ENCODE results near the gene XYLT2. TPM values are rescaled to one million over a fixed set of nuclear protein-coding genes. Genes with fewer than 3 reads are reported as not detected.

XYLT2 gene
- total and polyA plus RNA-seq, 2 donors (not counting 3 experiments of a cell fraction or from before 2014, with no cell fraction given) = 19.1 to 26.6 TPM

- Histone ChIP-seq H4K20me1 (replicated peaks; ENCODE audit: control insufficient read depth, extremely low read depth, insufficient read depth, low read length) (no peaks in the 10 kb centered on the region), H3K4me2 (ENCODE audit: insufficient read depth, low read length) (no peak overlapping the region), H2AFZ (ENCODE audit: low read depth, low read length) (no peak overlapping the region), H3K4me3 (replicated peaks in 1 of 3; ENCODE audit: insufficient read depth in 1 of 3, low read depth in 1 of 3, low read length in 3 of 3) (no peak overlapping the region), H3K9ac (replicated peaks; ENCODE audit: extremely low read depth, insufficient read depth, low read length) (no peak overlapping the region), H3K9me3 (replicated peaks; ENCODE audit: control insufficient read depth, insufficient read depth, low read length) (no peaks in the 10 kb centered on the region), H3K27ac (ENCODE audit: insufficient read depth, low read depth, low read length) (no peak overlapping the region), H3K27me3 (ENCODE audit: control insufficient read depth in 2 of 2, insufficient read depth in 2 of 2, low read length in 2 of 2) (no peaks in the 10 kb centered on the region), H3K36me3 (ENCODE audit: control insufficient read depth in 2 of 2, extremely low read depth in 1 of 2, insufficient read depth in 2 of 2, low read length in 2 of 2) (peaks cover 3 to 39% of the 10 kb centered on the region in 2 experiments), H3K79me2 (ENCODE audit: control insufficient read depth, insufficient read depth, low read length) (no peaks in the 10 kb centered on the region), H3K9me1 (replicated peaks; ENCODE audit: control insufficient read depth, extremely low read depth, insufficient read depth, low read length) (no peaks in the 10 kb centered on the region), H3K4me1 (ENCODE audit: control insufficient read depth, extremely low read depth, insufficient read depth, low read length) (no peaks in the 10 kb centered on the region)
- TF ChIP-seq POLR2AphosphoS5 (IDR thresholded peaks at IDR 0.05; ENCODE audit: insufficient read depth, low read depth, low read length) (no peak), EZH2 (IDR thresholded peaks at IDR 0.05; ENCODE audit: borderline replicate concordance, low read depth, low read length, severe bottlenecking) (no peak), MAX (IDR thresholded peaks at IDR 0.05; ENCODE audit: insufficient read depth, insufficient read length) (no peak), GATA2 (IDR thresholded peaks at IDR 0.05; ENCODE audit: insufficient read depth, insufficient read length, low read depth, low read length) (no peak), JUN (IDR thresholded peaks at IDR 0.05; ENCODE audit: borderline replicate concordance, insufficient read depth, insufficient read length, low read depth) (no peak), CTCF (IDR thresholded peaks at IDR 0.05; ENCODE audit: extremely low read depth in 1 of 2, insufficient read depth in 1 of 2, low read depth in 1 of 2, low read length in 2 of 2) (no peak), POLR2A (IDR thresholded peaks at IDR 0.05; ENCODE audit: low read depth, low read length) (no peak), FOS (IDR thresholded peaks at IDR 0.05; ENCODE audit: borderline replicate concordance, insufficient read depth, low read length) (no peak), MYC (IDR thresholded peaks at IDR 0.05; ENCODE audit: low read depth, low read length) (no peak)
- BruUV-seq (replicated peaks) = no TSS peak
- FAIRE-seq (no peak), DNase-seq (ENCODE audit: low read depth, low spot score) (no peak)
- dilution Hi-C loops (cut with MboI; ENCODE audit: extremely low pct_ligation_motif_present, low sequenced_read_pairs) = no loop called here
- ChIA-PET CTCF (no interaction called here), POLR2A (no interaction called here)
- intact Hi-C loops (cut with micrococcal nuclease) = no loop called here
These were observed 10.5 kb downstream of the XYLT2 start for GRCh38 chr17:50356418-50356817.
